ENCODE measurements around the gene RPAP3. TPM values are rescaled to one million over a fixed set of nuclear protein-coding genes. Genes with fewer than 3 reads are reported as not detected.

RPAP3 gene
- total and polyA plus RNA-seq, 4 donors, result 9.5 to 19.9 (median 14.9) TPM

DNA sequence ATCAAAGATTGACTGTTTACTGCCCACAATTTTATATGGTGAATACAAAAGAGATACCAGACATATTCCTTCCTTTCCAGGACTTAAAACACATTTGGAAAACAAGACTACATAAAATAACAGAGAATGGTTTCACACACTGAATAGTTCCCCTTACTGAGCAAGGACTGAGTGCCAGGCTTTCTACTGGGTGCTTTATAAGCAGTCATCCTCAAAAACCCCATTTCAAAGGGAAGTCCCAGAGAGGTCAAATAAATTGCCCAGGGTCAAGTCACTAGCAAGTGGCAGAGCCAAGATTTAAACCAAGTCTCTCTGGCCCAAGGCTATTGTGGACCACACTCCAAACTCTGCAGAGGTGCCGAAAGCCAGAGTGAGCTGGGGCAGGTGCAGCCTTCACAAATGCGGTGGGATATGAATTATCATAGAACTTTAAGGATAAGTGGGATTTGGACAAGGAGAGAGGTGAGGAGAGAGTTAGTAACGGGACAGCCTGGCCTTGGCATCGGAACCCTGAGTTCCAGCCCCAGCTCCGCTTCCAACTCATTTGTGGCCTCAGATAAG lies 9.1 kb upstream of the RPAP3 start:
- DNase-seq, result no peak
- Histone ChIP-seq H3K4me1 (ENCODE audit: control insufficient read depth in 5 of 5, insufficient read depth in 5 of 5, low read length in 5 of 5) (peaks cover 6 to 27% (median 16%) of the 10 kb centered on the region in 5 donors), H3K9me3 (ENCODE audit: control insufficient read depth in 4 of 4, insufficient read depth in 3 of 4, low read length in 3 of 4) (no peaks in the 10 kb centered on the region), H3K27ac (ENCODE audit: low read depth in 1 of 2, low read length in 1 of 2) (no peak overlapping the region), H3K36me3 (ENCODE audit: control insufficient read depth in 4 of 4, insufficient read depth in 4 of 4, low read length in 4 of 4) (no peaks in the 10 kb centered on the region), H3K27me3 (ENCODE audit: control insufficient read depth in 3 of 3, insufficient read depth in 3 of 3, low read length in 2 of 3) (no peaks in the 10 kb centered on the region), H3K4me3 (no peak overlapping the region), H3K9ac (ENCODE audit: insufficient read depth in 1 of 2, low read length in 2 of 2) (peak overlapping the region in 1 of 2 donors; percentile 29)
- no peak for ATAC-seq (ENCODE audit: insufficient read depth, low FRiP score)
- TF ChIP-seq, protein P1, sequence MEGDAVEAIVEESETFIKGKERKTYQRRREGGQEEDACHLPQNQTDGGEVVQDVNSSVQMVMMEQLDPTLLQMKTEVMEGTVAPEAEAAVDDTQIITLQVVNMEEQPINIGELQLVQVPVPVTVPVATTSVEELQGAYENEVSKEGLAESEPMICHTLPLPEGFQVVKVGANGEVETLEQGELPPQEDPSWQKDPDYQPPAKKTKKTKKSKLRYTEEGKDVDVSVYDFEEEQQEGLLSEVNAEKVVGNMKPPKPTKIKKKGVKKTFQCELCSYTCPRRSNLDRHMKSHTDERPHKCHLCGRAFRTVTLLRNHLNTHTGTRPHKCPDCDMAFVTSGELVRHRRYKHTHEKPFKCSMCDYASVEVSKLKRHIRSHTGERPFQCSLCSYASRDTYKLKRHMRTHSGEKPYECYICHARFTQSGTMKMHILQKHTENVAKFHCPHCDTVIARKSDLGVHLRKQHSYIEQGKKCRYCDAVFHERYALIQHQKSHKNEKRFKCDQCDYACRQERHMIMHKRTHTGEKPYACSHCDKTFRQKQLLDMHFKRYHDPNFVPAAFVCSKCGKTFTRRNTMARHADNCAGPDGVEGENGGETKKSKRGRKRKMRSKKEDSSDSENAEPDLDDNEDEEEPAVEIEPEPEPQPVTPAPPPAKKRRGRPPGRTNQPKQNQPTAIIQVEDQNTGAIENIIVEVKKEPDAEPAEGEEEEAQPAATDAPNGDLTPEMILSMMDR (IDR thresholded peaks at IDR 0.05; ENCODE audit: control extremely low read depth, extremely low read depth), result no peak
- 40 to 58% methylated on average over 5 of the region's 5 CpGs for WGBS, 2 donors

DNA sequence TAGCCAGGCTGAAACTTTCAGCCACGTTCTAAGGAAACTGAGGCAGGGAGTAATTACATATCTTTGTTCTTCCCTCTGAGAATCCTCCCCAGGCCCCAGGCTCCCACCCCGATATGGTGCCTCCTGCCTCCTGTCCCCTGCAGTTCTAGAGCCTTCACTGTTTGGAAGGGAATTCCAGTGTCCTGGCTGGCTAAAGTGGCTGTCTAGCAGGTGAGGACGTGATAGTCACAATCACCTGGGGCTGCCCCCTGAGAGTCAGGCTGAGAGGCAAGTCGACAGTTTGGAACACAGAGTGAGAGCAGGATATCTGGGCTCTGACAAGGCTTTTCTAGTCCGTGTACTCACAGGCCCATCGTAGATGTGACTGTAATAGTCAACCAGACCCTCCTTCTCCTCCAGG lies 6.3 kb upstream of the RPAP3 start:
- ATAC-seq (ENCODE audit: insufficient read depth, low FRiP score) (no peak), DNase-seq (no peak)
- Histone ChIP-seq H3K9me3 (ENCODE audit: control insufficient read depth in 4 of 4, insufficient read depth in 3 of 4, low read length in 3 of 4) (no peaks in the 10 kb centered on the region), H3K4me1 (ENCODE audit: control insufficient read depth in 5 of 5, insufficient read depth in 5 of 5, low read length in 5 of 5) (peaks cover 0 to 18% (median 10%) of the 10 kb centered on the region in 5 donors), H3K9ac (ENCODE audit: insufficient read depth in 1 of 2, low read length in 2 of 2) (no peak overlapping the region), H3K27ac (ENCODE audit: low read depth in 1 of 2, low read length in 1 of 2) (no peak overlapping the region), H3K27me3 (ENCODE audit: control insufficient read depth in 3 of 3, insufficient read depth in 3 of 3, low read length in 2 of 3) (no peaks in the 10 kb centered on the region), H3K4me3 (no peak overlapping the region), H3K36me3 (ENCODE audit: control insufficient read depth in 4 of 4, insufficient read depth in 4 of 4, low read length in 4 of 4) (no peaks in the 10 kb centered on the region)
- TF ChIP-seq, protein P1 (IDR thresholded peaks at IDR 0.05; ENCODE audit: control extremely low read depth, extremely low read depth), result no peak
- 94 to 98% methylated on average over 6 of the region's 6 CpGs for WGBS, 2 donors

DNA sequence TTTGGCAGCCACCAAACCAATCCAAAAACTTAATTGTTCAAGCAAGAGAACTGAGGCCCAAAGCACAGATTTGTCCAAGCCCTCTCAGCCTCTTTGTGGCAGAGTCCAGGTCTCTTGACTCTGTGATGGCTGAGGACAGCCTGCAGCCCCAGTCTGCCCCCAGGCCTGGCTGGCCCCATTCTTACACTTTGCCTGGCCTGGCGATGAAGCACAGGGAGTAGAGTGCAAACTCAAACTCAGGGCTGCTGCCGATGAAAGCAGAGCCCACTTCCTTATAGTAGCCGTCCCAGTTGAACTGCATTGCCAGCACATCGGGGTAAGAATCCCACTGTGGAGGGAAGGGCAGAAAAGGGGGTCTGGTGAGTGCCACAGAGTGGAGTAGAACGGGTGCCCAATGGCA lies 5.6 kb upstream of the RPAP3 start:
- H3K27ac ChIP-seq (ENCODE audit: low read depth in 1 of 2, low read length in 1 of 2), result no peak overlapping the region
- no peaks in the 10 kb centered on the region for H3K9me3 ChIP-seq (ENCODE audit: control insufficient read depth in 4 of 4, insufficient read depth in 3 of 4, low read length in 3 of 4)
- no peak overlapping the region for H3K4me3 ChIP-seq
- WGBS, 2 donors, result 89 to 91% methylated on average over 5 of the region's 5 CpGs
- peaks cover 0 to 22% (median 14%) of the 10 kb centered on the region in 5 donors for H3K4me1 ChIP-seq (ENCODE audit: control insufficient read depth in 5 of 5, insufficient read depth in 5 of 5, low read length in 5 of 5)
- H3K9ac ChIP-seq (ENCODE audit: insufficient read depth in 1 of 2, low read length in 2 of 2), result no peak overlapping the region
- DNase-seq (no peak), ATAC-seq (ENCODE audit: insufficient read depth, low FRiP score) (no peak)
- no peaks in the 10 kb centered on the region for H3K27me3 ChIP-seq (ENCODE audit: control insufficient read depth in 3 of 3, insufficient read depth in 3 of 3, low read length in 2 of 3)
- no peaks in the 10 kb centered on the region for H3K36me3 ChIP-seq (ENCODE audit: control insufficient read depth in 4 of 4, insufficient read depth in 4 of 4, low read length in 4 of 4)
- TF ChIP-seq, protein P1 (IDR thresholded peaks at IDR 0.05; ENCODE audit: control extremely low read depth, extremely low read depth), result no peak

DNA sequence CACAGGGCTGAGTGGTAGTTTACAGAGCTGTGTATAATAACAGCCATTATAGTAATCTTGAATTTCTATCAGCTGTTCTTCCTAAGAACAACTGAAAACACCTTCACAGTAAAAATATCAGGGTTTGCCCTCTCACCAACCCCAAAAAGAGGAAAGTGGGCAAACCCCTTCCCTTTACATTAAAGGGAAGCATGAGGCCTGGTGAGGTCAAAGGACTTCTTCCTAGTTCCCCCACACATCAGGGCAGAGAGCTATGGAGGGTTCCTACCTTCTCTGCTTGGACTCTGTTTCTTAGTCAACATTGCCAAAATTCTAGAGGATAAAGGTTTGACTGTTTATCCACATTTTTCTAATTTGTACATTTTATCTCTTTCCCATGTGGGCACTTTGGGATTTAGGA lies 4.4 kb upstream of the RPAP3 start:
- TF ChIP-seq, protein P1 (IDR thresholded peaks at IDR 0.05; ENCODE audit: control extremely low read depth, extremely low read depth), result no peak
- no peak for ATAC-seq (ENCODE audit: insufficient read depth, low FRiP score)

More for the DNA sequence above, 4.4 kb upstream of the RPAP3 start:
- no peak for DNase-seq
- Histone ChIP-seq H3K4me3 (no peak overlapping the region), H3K4me1 (ENCODE audit: control insufficient read depth in 5 of 5, insufficient read depth in 5 of 5, low read length in 5 of 5) (peaks cover 0 to 19% (median 8%) of the 10 kb centered on the region in 5 donors), H3K27me3 (ENCODE audit: control insufficient read depth in 3 of 3, insufficient read depth in 3 of 3, low read length in 2 of 3) (no peaks in the 10 kb centered on the region), H3K27ac (ENCODE audit: low read depth in 1 of 2, low read length in 1 of 2) (no peak overlapping the region), H3K36me3 (ENCODE audit: control insufficient read depth in 4 of 4, insufficient read depth in 4 of 4, low read length in 4 of 4) (no peaks in the 10 kb centered on the region), H3K9me3 (ENCODE audit: control insufficient read depth in 4 of 4, insufficient read depth in 3 of 4, low read length in 3 of 4) (no peaks in the 10 kb centered on the region), H3K9ac (ENCODE audit: insufficient read depth in 1 of 2, low read length in 2 of 2) (no peak overlapping the region)

Measured in lung (tissue), 12 donors.